IMR-90 (cell line): ENCODE results near the gene DYNLT4. TPM values are rescaled to one million over a fixed set of nuclear protein-coding genes. Genes with fewer than 3 reads are reported as not detected.
"Not testable (repeated sequence)": the region's sequence is repeated elsewhere in the genome, so short reads cannot be mapped to it uniquely, and the experiment has no call there.

Experiments used
- ATAC-seq: fragments of 200-7000 bp; cut with Tn5 transposase; 2 replicates; pipeline ENCODE4 v1.9.1; 2020; ENCODE audit warnings: low read depth, mild to moderate bottlenecking, moderate library complexity
- BruUV-seq: library from RNA; stranded (reverse); fragments of 400-500 nt; replicated peaks from 2 replicates; lab custom pipeline; 2021; lab: Mats Ljungman, UMichigan
- CTCF ChIA-PET: fragments of 300-600 bp; formaldehyde crosslinking; extraction: SDS; loops from one replicate; lab custom pipeline; 2021; ENCODE audit warnings: antibody characterized with exemption; lab: Yijun Ruan, JAX
- POLR2A ChIA-PET: fragments of 300-600 bp; sonication (Branson Sonifier 250); formaldehyde crosslinking; loops from one replicate; lab custom pipeline; 2022; ENCODE audit warnings: antibody characterized with exemption; ENCODE audit not compliant: unreplicated experiment; lab: Charles Lee
- DNase-seq: peaks from one replicate; pipeline ENCODE4 v3.0.0; 2013
- H2AFZ ChIP-seq: replicated peaks from 2 replicates; pipeline ENCODE3; 2013; ENCODE audit warnings: low read length, mild to moderate bottlenecking; ENCODE audit not compliant: poor library complexity
- H2AK5ac ChIP-seq: 2 replicates; pipeline ENCODE4 v1.6.1; 2013; ENCODE audit warnings: low read depth, low read length, inconsistent platforms
- H2AK9ac ChIP-seq: replicated peaks from 2 replicates; pipeline ENCODE3; 2013; ENCODE audit warnings: mild to moderate bottlenecking, low read depth, low read length, moderate library complexity; ENCODE audit not compliant: poor library complexity
- H2BK120ac ChIP-seq: 2 replicates; pipeline ENCODE4 v1.6.1; 2013; ENCODE audit warnings: low read depth, low read length, inconsistent platforms
- H2BK15ac ChIP-seq: 3 replicates; pipeline ENCODE4 v1.6.1; 2013; ENCODE audit warnings: low read depth, low read length, inconsistent platforms
- H2BK20ac ChIP-seq: 2 replicates; pipeline ENCODE4 v1.6.1; 2013; ENCODE audit warnings: low read depth, mild to moderate bottlenecking, inconsistent platforms, low read length, moderate library complexity
- H2BK5ac ChIP-seq: 2 replicates; pipeline ENCODE4 v1.6.1; 2013; ENCODE audit warnings: mild to moderate bottlenecking, low read depth, low read length, inconsistent platforms; ENCODE audit not compliant: poor library complexity, severe bottlenecking
- H3K14ac ChIP-seq: replicated peaks from 2 replicates; pipeline ENCODE4 v1.6.1; 2013; ENCODE audit warnings: low read depth, low read length, inconsistent platforms
- H3K18ac ChIP-seq: 2 replicates; pipeline ENCODE4 v1.6.1; 2013; ENCODE audit warnings: low read depth, low read length, control low read depth
- H3K23ac ChIP-seq: 2 replicates; pipeline ENCODE4 v1.6.1; 2013; ENCODE audit warnings: low read depth, low read length, inconsistent platforms
- H3K27ac ChIP-seq: 2 replicates; pipeline ENCODE4 v1.5.1; 2013; ENCODE audit warnings: mild to moderate bottlenecking, control low read depth, low read length; ENCODE audit not compliant: insufficient read depth
- H3K27me3 ChIP-seq: 2 replicates; pipeline ENCODE4 v1.6.1; 2013; ENCODE audit warnings: low read length; ENCODE audit not compliant: control insufficient read depth, insufficient read depth
- H3K36me3 ChIP-seq: 2 replicates; pipeline ENCODE4 v1.6.1; 2013; ENCODE audit warnings: low read length, mixed read lengths; ENCODE audit not compliant: control insufficient read depth, insufficient read depth
- H3K4ac ChIP-seq: 2 replicates; pipeline ENCODE4 v1.6.1; 2013; ENCODE audit warnings: low read depth, low read length, inconsistent platforms
- H3K4me1 ChIP-seq: 2 replicates; pipeline ENCODE4 v1.6.1; 2013; ENCODE audit warnings: low read length, mixed read lengths; ENCODE audit not compliant: control insufficient read depth, insufficient read depth
- H3K4me2 ChIP-seq: 2 replicates; pipeline ENCODE4 v1.6.1; 2013; ENCODE audit warnings: low read depth, mild to moderate bottlenecking, control low read depth, low read length, moderate library complexity
- H3K4me3 ChIP-seq: 2 replicates; pipeline ENCODE4 v1.5.1; 2013; ENCODE audit warnings: low read depth, mild to moderate bottlenecking, control low read depth, low read length, moderate library complexity; ENCODE audit not compliant: insufficient read depth
- H3K56ac ChIP-seq: 2 replicates; pipeline ENCODE4 v1.6.1; 2013; ENCODE audit warnings: low read length, inconsistent platforms; ENCODE audit not compliant: insufficient read depth; ENCODE audit errors: extremely low read depth
- H3K79me1 ChIP-seq, 2 experiments: 2 replicates each; pipeline ENCODE4 v1.6.1; 2013; ENCODE audit warnings: low read length in 2 of 2, inconsistent platforms in 1 of 2, low read depth in 1 of 2
- H3K9ac ChIP-seq: 2 replicates; pipeline ENCODE4 v1.6.1; 2013; ENCODE audit warnings: low read depth, low read length, control low read depth
- H3K9me1 ChIP-seq: 2 replicates; pipeline ENCODE4 v1.6.1; 2013; ENCODE audit warnings: low read length, inconsistent platforms; ENCODE audit not compliant: insufficient read depth
- H3K9me3 ChIP-seq: 2 replicates; pipeline ENCODE4 v1.6.1; 2013; ENCODE audit warnings: low read length; ENCODE audit not compliant: control insufficient read depth, insufficient read depth
- H4K20me1 ChIP-seq: 2 replicates; pipeline ENCODE4 v1.6.1; 2013; ENCODE audit warnings: low read length, inconsistent platforms; ENCODE audit not compliant: insufficient read depth
- H4K5ac ChIP-seq: 2 replicates; pipeline ENCODE4 v1.6.1; 2013; ENCODE audit warnings: mild to moderate bottlenecking, low read depth, low read length, control low read depth
- H4K8ac ChIP-seq, 2 experiments: 2 replicates each; pipeline ENCODE4 v1.6.1; 2013; ENCODE audit warnings: low read depth in 2 of 2, low read length in 2 of 2, control low read depth in 1 of 2, inconsistent platforms in 1 of 2
- H4K91ac ChIP-seq: 2 replicates; pipeline ENCODE4 v1.6.1; 2013; ENCODE audit warnings: low read depth, low read length, inconsistent platforms; ENCODE audit not compliant: insufficient read depth
- BHLHE40 ChIP-seq: fragments of 150-350 bp; IDR thresholded peaks from 2 replicates; pipeline ENCODE4 v1.6.1; 2016; ENCODE audit warnings: mild to moderate bottlenecking, low read depth, low read length
- CEBPB ChIP-seq: IDR thresholded peaks from 2 replicates; pipeline ENCODE4 v1.6.1; 2012; ENCODE audit warnings: low read depth, low read length, improper control_type of control experiment
- CHD1 ChIP-seq: IDR thresholded peaks from 2 replicates; pipeline ENCODE4 v1.6.1; 2012; ENCODE audit warnings: low read depth, low read length, improper control_type of control experiment
- MXI1 ChIP-seq: IDR thresholded peaks from 2 replicates; pipeline ENCODE4 v1.6.1; 2012; ENCODE audit warnings: low read depth, mild to moderate bottlenecking, low read length, moderate library complexity, borderline replicate concordance
- SMC3 ChIP-seq: fragments of 150-350 bp; IDR thresholded peaks from 2 replicates; pipeline ENCODE4 v1.6.1; 2016; ENCODE audit warnings: low read depth, mild to moderate bottlenecking, antibody characterized with exemption, low read length, moderate library complexity
- WGBS, 2 experiments: methylation state at CpG; one replicate each; pipeline versions ENCODE4 v1.1.5 to v1.1.7; 2013; ENCODE audit warnings: missing lambda C conversion rate in 2 of 2; ENCODE audit not compliant: insufficient read length in 1 of 2; ENCODE audit errors: extremely low coverage in 2 of 2; 5-methylcytosine and 5-hydroxymethylcytosine counted together
- dilution Hi-C: fragments of 300-500 bp; cut with HindIII; formaldehyde crosslinking; loops from one replicate; pipeline ENCODE4 v1.14.3; 2018; ENCODE audit warnings: low sequenced_read_pairs; ENCODE audit not compliant: unreplicated experiment
- in situ Hi-C: fragments of 300-500 bp; cut with MboI; formaldehyde crosslinking; loops from 3 replicates; pipeline ENCODE4 v1.14.3; 2019; ENCODE audit warnings: low sequenced_read_pairs, inconsistent platforms, mixed read lengths
- intact Hi-C: fragments of 100-400 bp; cut with micrococcal nuclease; formaldehyde crosslinking; loops from 2 replicates; pipeline ENCODE4 v1.10.0; 2022
- polyA plus RNA-seq, 3 experiments: library from polyadenylated mRNA; depleted of rRNA; stranded (reverse); fragments of >200 nt; gene quantifications; 2 replicates each; pipeline ENCODE4 v1.2.3, GENCODE V29; 2012; ENCODE audit warnings: low replicate concordance in 1 of 3
- total RNA-seq: library from RNA; depleted of rRNA; stranded (reverse); fragments of >200 nt; gene quantifications from 2 replicates; pipeline ENCODE4 v1.2.3, GENCODE V29; 2012

DYNLT4 gene
- total and polyA plus RNA-seq, 2 of the 4 experiments (the other 2 are of a cell fraction), result not detected

DNA sequence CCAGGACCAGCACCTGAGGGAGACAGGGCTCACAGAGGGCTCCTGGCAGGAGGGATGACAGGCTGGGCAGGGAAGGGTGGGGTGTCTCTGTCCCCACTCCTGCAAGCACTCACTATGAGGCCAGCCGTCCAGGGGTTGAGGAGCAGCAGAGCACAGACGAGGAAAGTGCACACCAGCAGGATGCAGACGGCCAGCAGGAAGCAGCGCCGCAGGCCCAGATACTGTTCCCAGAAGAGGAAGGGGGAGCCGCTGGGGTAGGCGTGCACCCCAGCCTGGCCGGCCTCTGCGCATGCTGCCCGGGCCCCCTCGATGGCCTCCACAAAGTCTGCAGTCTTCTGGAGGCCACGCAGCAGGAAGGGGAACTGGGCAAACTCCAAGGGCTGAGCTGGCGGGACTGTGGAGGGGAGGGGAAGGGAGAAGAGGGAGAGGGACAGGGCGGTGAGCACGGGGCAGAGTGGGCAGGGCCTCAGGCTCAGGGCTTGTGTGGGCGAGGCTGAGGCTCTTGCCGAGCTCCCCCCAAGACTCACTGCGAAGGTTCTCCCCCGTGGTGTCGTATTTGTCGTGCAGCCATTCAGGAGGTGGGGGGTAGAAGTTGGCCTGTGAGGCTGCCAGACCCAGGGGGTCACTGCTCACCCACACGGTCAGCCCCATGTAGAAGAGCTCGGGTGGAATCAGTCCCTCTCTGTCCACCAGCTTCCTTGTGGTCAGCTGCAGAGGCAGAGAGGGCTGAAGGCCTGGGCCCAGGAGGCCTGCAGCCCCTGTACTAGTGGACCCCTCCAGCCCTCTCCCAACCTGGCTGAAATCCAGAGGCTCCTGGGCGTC, 19.4 kb upstream of the DYNLT4 start:
- no peak overlapping the region for H2AK9ac ChIP-seq
- dilution Hi-C loops (no loop called here), intact Hi-C loops (no loop called here), in situ Hi-C loops (no loop called here)
- no peak overlapping the region for H3K56ac ChIP-seq
- H3K9me1 ChIP-seq, result no peaks in the 10 kb centered on the region
- no peak overlapping the region for H2AK5ac ChIP-seq
- H3K27me3 ChIP-seq, result no peaks in the 10 kb centered on the region
- no peak overlapping the region for H2BK5ac ChIP-seq
- H2BK20ac ChIP-seq, result no peak overlapping the region
- no peak overlapping the region for H2AFZ ChIP-seq
- no peak overlapping the region for H2BK120ac ChIP-seq
- CTCF ChIA-PET, result interaction anchor here (1.6 kb wide), 1 partner anchor 18 kb away, joined by 3 read pairs; the partner anchor contains the start of gene BTBD19
- H4K5ac ChIP-seq, result no peak overlapping the region
- DNase-seq, result no peak
- no peak overlapping the region for H3K27ac ChIP-seq
- H3K23ac ChIP-seq, result no peak overlapping the region
- H3K79me1 ChIP-seq, result no peaks in the 10 kb centered on the region
- WGBS, 2 experiments, result 86% methylated on average over 8 of the region's 24 CpGs; no CpG with 5 or more reads in 1 of the 2 experiments
- H3K4ac ChIP-seq, result no peak overlapping the region
- no peaks in the 10 kb centered on the region for H3K36me3 ChIP-seq
- no peak overlapping the region for H3K18ac ChIP-seq
- no peaks in the 10 kb centered on the region for H3K9me3 ChIP-seq
- H2BK15ac ChIP-seq, result no peak overlapping the region
- POLR2A ChIA-PET, result no interaction called here
- ATAC-seq, result peak; percentile 28; the same call in 1 of the 2 replicates
- no peak for TF ChIP-seq SMC3
- no peak for TF ChIP-seq CHD1
- TF ChIP-seq CEBPB, result no peak
- no peak for TF ChIP-seq MXI1
- TF ChIP-seq BHLHE40, result no peak
- H4K8ac ChIP-seq, result no peak overlapping the region
- H3K4me2 ChIP-seq, result no peak overlapping the region
- no TSS peak for BruUV-seq
- H3K14ac ChIP-seq, result no peak overlapping the region
- H3K4me1 ChIP-seq, result no peaks in the 10 kb centered on the region
- no peak overlapping the region for H4K91ac ChIP-seq
- H3K4me3 ChIP-seq, result no peak overlapping the region
- H4K20me1 ChIP-seq, result no peaks in the 10 kb centered on the region
- no peak overlapping the region for H3K9ac ChIP-seq

DNA sequence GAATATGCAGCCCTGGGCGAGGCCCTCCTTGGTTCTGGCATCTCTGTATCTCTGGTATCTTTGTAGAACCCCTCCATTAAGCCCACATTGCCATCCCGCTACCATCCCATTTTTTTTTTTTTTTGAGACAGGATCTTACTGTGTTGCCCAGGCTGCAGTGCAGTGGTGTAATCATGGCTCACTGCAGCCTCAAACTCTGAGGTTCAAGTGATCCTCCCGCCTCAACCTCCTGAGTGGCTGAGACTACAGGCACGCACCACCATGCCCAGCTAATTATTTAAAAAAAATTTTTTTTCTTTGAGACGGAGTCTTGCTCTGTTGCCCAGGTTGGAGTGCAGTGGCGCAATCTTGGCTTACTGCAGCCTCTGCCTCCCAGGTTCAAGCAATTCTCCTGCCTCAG, 17.2 kb upstream of the DYNLT4 start:
- H3K27ac ChIP-seq, H2AK5ac ChIP-seq, H3K9ac ChIP-seq, BruUV-seq, H2BK5ac ChIP-seq, H3K4ac ChIP-seq, H3K9me1 ChIP-seq, H3K18ac ChIP-seq, H4K91ac ChIP-seq, H2AK9ac ChIP-seq, H3K36me3 ChIP-seq, H2AFZ ChIP-seq, H2BK120ac ChIP-seq, H3K9me3 ChIP-seq, H2BK15ac ChIP-seq, H3K4me3 ChIP-seq, DNase-seq, POLR2A ChIA-PET, H3K14ac ChIP-seq, H3K4me1 ChIP-seq, ATAC-seq, dilution Hi-C loops, H3K23ac ChIP-seq, intact Hi-C loops, H3K27me3 ChIP-seq, H4K8ac ChIP-seq, H2BK20ac ChIP-seq, CTCF ChIA-PET, H3K56ac ChIP-seq, H4K20me1 ChIP-seq, H4K5ac ChIP-seq, in situ Hi-C loops, H3K4me2 ChIP-seq, H3K79me1 ChIP-seq: not testable (repeated sequence)
- 90% methylated on average over 2 of the region's 6 CpGs; no CpG with 5 or more reads in 1 of the 2 experiments for WGBS, 2 experiments
